AG04450 (cell line): ENCODE data around the gene ZNF496. TPM values are rescaled to one million over a fixed set of nuclear protein-coding genes. Genes with fewer than 3 reads are reported as not detected.

Experiments
- CTCF ChIA-PET: fragments of 300-600, 350-600 bp; formaldehyde crosslinking; extraction: SDS; loops from one replicate; lab custom pipeline; 2022; ENCODE audit warnings: antibody characterized with exemption, inconsistent platforms; lab: Charles Lee
- POLR2A ChIA-PET: fragments of 350-600 bp; formaldehyde crosslinking; extraction: SDS; loops from one replicate; lab custom pipeline; 2021; ENCODE audit warnings: antibody characterized with exemption, inconsistent platforms; lab: Yijun Ruan, JAX
- DNase-seq: peaks from one replicate; pipeline ENCODE4 v3.0.0-alpha.2; 2011; ENCODE audit warnings: low read depth, low spot score
- H3K27ac ChIP-seq: one replicate; pipeline ENCODE4 v1.5.1; 2012; ENCODE audit warnings: low read depth, low read length, control low read depth
- H3K27me3 ChIP-seq: one replicate; pipeline ENCODE4 v1.6.0; 2012; ENCODE audit warnings: low read length; ENCODE audit not compliant: control insufficient read depth, insufficient read depth
- H3K4me3 ChIP-seq: 2 replicates; pipeline ENCODE4 v1.5.1; 2011; ENCODE audit warnings: mild to moderate bottlenecking, low read depth, low read length, control low read depth
- H3K9me3 ChIP-seq: 2 replicates; pipeline ENCODE4 v1.5.1; 2012; ENCODE audit warnings: low read length; ENCODE audit not compliant: control insufficient read depth, insufficient read depth
- CTCF ChIP-seq: IDR thresholded peaks from 2 replicates; pipeline ENCODE4 v1.5.1; 2011; ENCODE audit warnings: low read depth, low read length, control low read depth, inconsistent platforms
- polyA plus RNA-seq: library from polyadenylated mRNA; depleted of rRNA; stranded (reverse); fragments of >200 nt; gene quantifications from 2 replicates; pipeline ENCODE4 v1.2.3, GENCODE V29; 2011

The ZNF496 gene
- polyA plus RNA-seq, 1 experiment, result 18.5 TPM

GRCh38 chr1:247304031-247304430 is 27.6 kb downstream of the ZNF496 start:
- Histone ChIP-seq H3K4me3 (no peak overlapping the region), H3K9me3 (peaks cover 10% of the 10 kb centered on the region; the same call in 1 of the 2 replicates), H3K27me3 (no peaks in the 10 kb centered on the region), H3K27ac (no peak overlapping the region)
- DNase-seq, result no peak
- no peak for TF ChIP-seq CTCF
- ChIA-PET POLR2A (no interaction called here), CTCF (no interaction called here)

- no peaks in the 10 kb centered on the region for H3K27me3 ChIP-seq
- no peak for DNase-seq
- H3K27ac ChIP-seq, result no peak overlapping the region
- no peak for TF ChIP-seq CTCF
- POLR2A ChIA-PET, result no interaction called here
- H3K4me3 ChIP-seq, result no peak overlapping the region
- H3K9me3 ChIP-seq, result peaks cover 10% of the 10 kb centered on the region; the same call in 1 of the 2 replicates
- CTCF ChIA-PET, result no interaction called here
These were observed 28.5 kb downstream of the ZNF496 start for GRCh38 chr1:247303216-247303615.

GRCh38 chr1:247301176-247301540 is 30.5 kb downstream of the ZNF496 start:
- TF ChIP-seq CTCF, result no peak
- no peaks in the 10 kb centered on the region for H3K27me3 ChIP-seq
- DNase-seq, result no peak
- H3K4me3 ChIP-seq, result no peak overlapping the region
- CTCF ChIA-PET, result no interaction called here
- POLR2A ChIA-PET, result no interaction called here
- peaks cover 10% of the 10 kb centered on the region; the same call in 1 of the 2 replicates for H3K9me3 ChIP-seq
- no peak overlapping the region for H3K27ac ChIP-seq

- TF ChIP-seq CTCF, result no peak
- H3K4me3 ChIP-seq, result no peak overlapping the region
- DNase-seq, result no peak
- H3K9me3 ChIP-seq, result peaks cover 10% of the 10 kb centered on the region; the same call in 1 of the 2 replicates
- ChIA-PET CTCF (no interaction called here), POLR2A (no interaction called here)
- no peak overlapping the region for H3K27ac ChIP-seq
- H3K27me3 ChIP-seq, result no peaks in the 10 kb centered on the region
These were observed 31.0 kb downstream of the ZNF496 start for GRCh38 chr1:247300491-247301175.

- TF ChIP-seq CTCF, result no peak
- CTCF ChIA-PET, result interaction anchor here (0.6 kb wide), 1 partner anchor 32 kb away, joined by 3 read pairs; no protein-coding TSS in a partner anchor
- POLR2A ChIA-PET, result no interaction called here
- Histone ChIP-seq H3K27me3 (no peaks in the 10 kb centered on the region), H3K4me3 (no peak overlapping the region), H3K27ac (no peak overlapping the region), H3K9me3 (peaks cover 10% of the 10 kb centered on the region; the same call in 1 of the 2 replicates)
- no peak for DNase-seq
These were observed 31.8 kb downstream of the ZNF496 start for GRCh38 chr1:247299723-247300381.
